ENCODE results near the gene CFTR. TPM values are rescaled to one million over a fixed set of nuclear protein-coding genes. Genes with fewer than 3 reads are reported as not detected.

Gene CFTR
- total RNA-seq, 1 experiment from 2014 or later = not detected

- intact Hi-C loops (cut with micrococcal nuclease) = no loop called here
- no peaks in the 10 kb centered on the region for H3K9me2 ChIP-seq (ENCODE audit: insufficient read depth)
- no peaks in the 10 kb centered on the region for H3K79me2 ChIP-seq (ENCODE audit: insufficient read depth, low read length)
- BruUV-seq (replicated peaks) = no TSS peak
- CTCF ChIA-PET = no interaction called here
- H3K4me1 ChIP-seq (ENCODE audit: control insufficient read depth in 1 of 2, insufficient read depth in 2 of 2, low read length in 2 of 2) = no peaks in the 10 kb centered on the region
- no peak overlapping the region for H3K27ac ChIP-seq (ENCODE audit: low read depth, low read length)
- no peak overlapping the region for H2AFZ ChIP-seq (ENCODE audit: low read depth, low read length, poor library complexity, severe bottlenecking)
- H3K4me3 ChIP-seq (replicated peaks in 1 of 2; ENCODE audit: low read depth in 1 of 2, low read length in 2 of 2) = no peak overlapping the region
- ATAC-seq (no peak), DNase-seq (ENCODE audit: low read depth, low spot score) (no peak)
- no peaks in the 10 kb centered on the region for H3K36me3 ChIP-seq (ENCODE audit: control insufficient read depth in 1 of 2, insufficient read depth in 2 of 2, low read length in 2 of 2)
- no peaks in the 10 kb centered on the region for H3K9me3 ChIP-seq (ENCODE audit: control insufficient read depth in 1 of 2, insufficient read depth in 1 of 2, low read depth in 1 of 2, low read length in 2 of 2)
- no peak overlapping the region for H3K9ac ChIP-seq (ENCODE audit: low read length)
- H3K4me2 ChIP-seq (ENCODE audit: low read length) = no peak overlapping the region
- no peak for TF ChIP-seq YY1 (IDR thresholded peaks at IDR 0.05; ENCODE audit: extremely low read depth, insufficient replicate concordance, low read depth, low read length)
- no peak for TF ChIP-seq EZH2 (IDR thresholded peaks at IDR 0.05)
- TF ChIP-seq SP1 (IDR thresholded peaks at IDR 0.05; ENCODE audit: low read depth) = no peak
- TF ChIP-seq POLR2A (IDR thresholded peaks at IDR 0.05; ENCODE audit: borderline replicate concordance, extremely low read depth, insufficient read depth, insufficient read length) = no peak
- no peak for TF ChIP-seq ZBTB33 (IDR thresholded peaks at IDR 0.05; ENCODE audit: extremely low read depth, insufficient replicate concordance, low read length)
- H3K27me3 ChIP-seq (ENCODE audit: insufficient read depth, low read length) = no peaks in the 10 kb centered on the region
- H4K20me1 ChIP-seq (ENCODE audit: insufficient read depth) = no peaks in the 10 kb centered on the region
- RAD21 ChIA-PET (ENCODE audit: low non-redundant PET in 1 of 2, low total read pairs in 2 of 2, uncharacterized antibody in 2 of 2, unreplicated experiment in 2 of 2) = no interaction called here
- POLR2A ChIA-PET = no interaction called here
Observed at GRCh38 chr7:117596134-117596533, 116.3 kb downstream of the CFTR start.

- H4K20me1 ChIP-seq (ENCODE audit: insufficient read depth) = no peaks in the 10 kb centered on the region
- no TSS peak for BruUV-seq (replicated peaks)
- ChIA-PET RAD21 (ENCODE audit: low non-redundant PET in 1 of 2, low total read pairs in 2 of 2, uncharacterized antibody in 2 of 2, unreplicated experiment in 2 of 2) (no interaction called here), CTCF (no interaction called here), POLR2A (no interaction called here)
- no peaks in the 10 kb centered on the region for H3K9me3 ChIP-seq (ENCODE audit: control insufficient read depth in 1 of 2, insufficient read depth in 1 of 2, low read depth in 1 of 2, low read length in 2 of 2)
- H3K27ac ChIP-seq (ENCODE audit: low read depth, low read length) = no peak overlapping the region
- no peak overlapping the region for H3K4me2 ChIP-seq (ENCODE audit: low read length)
- H3K27me3 ChIP-seq (ENCODE audit: insufficient read depth, low read length) = no peaks in the 10 kb centered on the region
- intact Hi-C loops (cut with micrococcal nuclease) = no loop called here
- H2AFZ ChIP-seq (ENCODE audit: low read depth, low read length, poor library complexity, severe bottlenecking) = no peak overlapping the region
- DNase-seq (ENCODE audit: low read depth, low spot score) (no peak), ATAC-seq (no peak)
- H3K9ac ChIP-seq (ENCODE audit: low read length) = no peak overlapping the region
- H3K4me1 ChIP-seq (ENCODE audit: control insufficient read depth in 1 of 2, insufficient read depth in 2 of 2, low read length in 2 of 2) = no peaks in the 10 kb centered on the region
- H3K36me3 ChIP-seq (ENCODE audit: control insufficient read depth in 1 of 2, insufficient read depth in 2 of 2, low read length in 2 of 2) = no peaks in the 10 kb centered on the region
- no peaks in the 10 kb centered on the region for H3K79me2 ChIP-seq (ENCODE audit: insufficient read depth, low read length)
- H3K4me3 ChIP-seq (replicated peaks in 1 of 2; ENCODE audit: low read depth in 1 of 2, low read length in 2 of 2) = no peak overlapping the region
- no peaks in the 10 kb centered on the region for H3K9me2 ChIP-seq (ENCODE audit: insufficient read depth)
- TF ChIP-seq ZNF274 (IDR thresholded peaks at IDR 0.05; ENCODE audit: low read depth, low read length) (no peak), POLR2A (IDR thresholded peaks at IDR 0.05; ENCODE audit: borderline replicate concordance, extremely low read depth, insufficient read depth, insufficient read length) (no peak), TCF7L2 (IDR thresholded peaks at IDR 0.05; ENCODE audit: borderline replicate concordance, extremely low read depth, insufficient read depth, insufficient read length) (no peak), FOSL1 (IDR thresholded peaks at IDR 0.05; ENCODE audit: low read depth) (no peak), CBX3 (IDR thresholded peaks at IDR 0.05; ENCODE audit: low read depth) (no peak), CTCF (IDR thresholded peaks at IDR 0.05 in 2 of 3, conservative IDR thresholded peaks at IDR 0.05 in 1 of 3; ENCODE audit: borderline replicate concordance in 1 of 3, insufficient read depth in 1 of 3, low read depth in 2 of 3, low read length in 2 of 3) (no peak), RAD21 (IDR thresholded peaks at IDR 0.05; ENCODE audit: low read depth) (no peak), CEBPB (IDR thresholded peaks at IDR 0.05; ENCODE audit: low read depth) (no peak), ZFX (IDR thresholded peaks at IDR 0.05) (no peak), JUND (IDR thresholded peaks at IDR 0.05) (no peak), EZH2phosphoT487 (IDR thresholded peaks at IDR 0.05; ENCODE audit: borderline replicate concordance) (no peak), EGR1 (IDR thresholded peaks at IDR 0.05; ENCODE audit: low read depth) (no peak), ELF1 (IDR thresholded peaks at IDR 0.05; ENCODE audit: borderline replicate concordance, low read depth) (no peak), YY1 (IDR thresholded peaks at IDR 0.05; ENCODE audit: extremely low read depth, insufficient replicate concordance, low read depth, low read length) (no peak), SRF (IDR thresholded peaks at IDR 0.05; ENCODE audit: low read depth) (no peak), SIN3A (IDR thresholded peaks at IDR 0.05; ENCODE audit: low read depth) (no peak)
Observed at GRCh38 chr7:117597755-117598154, 117.9 kb downstream of the CFTR start.
